Lung (tissue), 13 donors: ENCODE measurements around the gene DEGS1. TPM values are rescaled to one million over a fixed set of nuclear protein-coding genes. Genes with fewer than 3 reads are reported as not detected.

Experiments
- ATAC-seq: fragments of 200-7000 bp; cut with Tn5 transposase; one replicate; pipeline ENCODE4 v1.9.1; 2020; ENCODE audit warnings: moderate number of reproducible peaks; ENCODE audit not compliant: insufficient read depth, low FRiP score
- DNase-seq, 3 donors: peaks; one replicate each; pipeline ENCODE4 v3.0.0-alpha.2; 2013 to 2017
- H3K27ac ChIP-seq, 2 donors: one replicate each; pipeline ENCODE4 v1.5.1; 2013; ENCODE audit warnings: mild to moderate bottlenecking in 2 of 2, moderate library complexity in 2 of 2, control low read depth in 1 of 2, inconsistent platforms in 1 of 2, low read depth in 1 of 2, low read length in 1 of 2
- H3K27me3 ChIP-seq, 3 donors: one replicate each; pipeline ENCODE4 v1.5.1; 2013; ENCODE audit warnings: low read length in 2 of 3; ENCODE audit not compliant: control insufficient read depth in 3 of 3, insufficient read depth in 3 of 3
- H3K36me3 ChIP-seq, 4 donors: one replicate each; pipeline ENCODE4 v1.5.1; 2013; ENCODE audit warnings: low read length in 4 of 4, mild to moderate bottlenecking in 1 of 4, moderate library complexity in 1 of 4; ENCODE audit not compliant: control insufficient read depth in 4 of 4, insufficient read depth in 4 of 4
- H3K4me1 ChIP-seq, 5 donors: one replicate each; pipeline ENCODE4 v1.5.1; 2013; ENCODE audit warnings: low read length in 5 of 5, mild to moderate bottlenecking in 2 of 5, moderate library complexity in 1 of 5; ENCODE audit not compliant: control insufficient read depth in 5 of 5, insufficient read depth in 5 of 5
- H3K4me3 ChIP-seq: one replicate; pipeline ENCODE4 v1.5.1; 2013; ENCODE audit warnings: mild to moderate bottlenecking, control low read depth, moderate library complexity
- H3K9ac ChIP-seq, 2 donors: one replicate each; pipeline ENCODE4 v1.5.1; 2013; ENCODE audit warnings: low read length in 2 of 2, control low read depth in 1 of 2; ENCODE audit not compliant: insufficient read depth in 1 of 2
- H3K9me3 ChIP-seq, 4 donors: one replicate each; pipeline ENCODE4 v1.5.1; 2013; ENCODE audit warnings: low read length in 3 of 4, mild to moderate bottlenecking in 1 of 4, moderate library complexity in 1 of 4; ENCODE audit not compliant: control insufficient read depth in 4 of 4, insufficient read depth in 3 of 4
- CTCF ChIP-seq: IDR thresholded peaks from 2 replicates; pipeline ENCODE4 v1.5.1; 2012; ENCODE audit warnings: mild to moderate bottlenecking; ENCODE audit errors: control extremely low read depth, extremely low read depth
- WGBS, 2 donors: extraction: QIAGEN DNeasy Blood & Tissue Kit; methylation state at CpG; one replicate each; pipeline ENCODE4 v1.1.7; 2013; 5-methylcytosine and 5-hydroxymethylcytosine counted together
- polyA plus RNA-seq, 2 donors: library from polyadenylated mRNA; stranded (reverse); fragments of 200-250 nt; gene quantifications; one replicate each; pipeline ENCODE4 v1.2.1, GENCODE V29; 2013
- small RNA-seq: library from RNA; depleted of rRNA; stranded (forward); fragments of <200 nt; gene quantifications from one replicate; pipeline ENCODE3, GENCODE V24; 2014; ENCODE audit warnings: low replicate concordance
- total RNA-seq, 2 donors: library from RNA; depleted of rRNA in 1 of 2; stranded (reverse); fragments of >200 nt in 1 of 2; gene quantifications; one replicate each; pipeline ENCODE4 v1.2.1, GENCODE V29; 2014 to 2021
- donor health status: control.
- donor health status: control.
- donor health status: Bipolar disorder and iron deficiency.
- donor health status: healthy.
- donor health status: DM: yes; HTN: yes; CAD: no.

The DEGS1 gene
- total and polyA plus RNA-seq, 4 donors = 41.2 to 69.7 (median 67.2) TPM

GRCh38 chr1:224237119-224237881, 54.3 kb downstream of the DEGS1 start:
- Histone ChIP-seq H3K9me3 (no peaks in the 10 kb centered on the region), H3K27ac (peak overlapping the region in 1 of 2 donors; percentile 45), H3K9ac (no peak overlapping the region), H3K27me3 (no peaks in the 10 kb centered on the region), H3K36me3 (peaks cover 3 to 10% (median 5%) of the 10 kb centered on the region in 4 donors), H3K4me3 (no peak overlapping the region), H3K4me1 (peaks cover 0 to 2% (median 0%) of the 10 kb centered on the region in 5 donors)
- 73 to 86% methylated on average over 11 of the region's 11 CpGs for WGBS, 2 donors
- no peak for TF ChIP-seq CTCF
- ATAC-seq (peak; percentile 79), DNase-seq (peak in 2 of 3 donors; percentile 25 to 65)

- peak overlapping the region in 1 of 2 donors; percentile 51 for H3K27ac ChIP-seq
- WGBS, 2 donors = 69 to 86% methylated on average over 9 of the region's 9 CpGs
These were observed 55.2 kb downstream of the DEGS1 start for GRCh38 chr1:224238212-224238611.

GRCh38 chr1:224238756-224239155, 55.7 kb downstream of the DEGS1 start:
- no peak for TF ChIP-seq CTCF
- WGBS, 2 donors = 62 to 80% methylated on average over 3 of the region's 3 CpGs
- Histone ChIP-seq H3K27ac (no peak overlapping the region), H3K36me3 (peaks cover 0 to 10% (median 5%) of the 10 kb centered on the region in 4 donors), H3K4me1 (peaks cover 0 to 2% (median 0%) of the 10 kb centered on the region in 5 donors), H3K4me3 (no peak overlapping the region), H3K9ac (no peak overlapping the region), H3K27me3 (no peaks in the 10 kb centered on the region), H3K9me3 (no peaks in the 10 kb centered on the region)
- ATAC-seq (no peak), DNase-seq (no peak)

More at GRCh38 chr1:224238212-224238611, 55.2 kb downstream of the DEGS1 start:
- H3K9ac ChIP-seq = no peak overlapping the region
- DNase-seq = no peak
- no peak for TF ChIP-seq CTCF
- H3K4me3 ChIP-seq = no peak overlapping the region
- H3K36me3 ChIP-seq = peaks cover 0 to 10% (median 5%) of the 10 kb centered on the region in 4 donors
- no peaks in the 10 kb centered on the region for H3K9me3 ChIP-seq
- peaks cover 0 to 2% (median 0%) of the 10 kb centered on the region in 5 donors for H3K4me1 ChIP-seq
- no peaks in the 10 kb centered on the region for H3K27me3 ChIP-seq
- no peak for ATAC-seq

Small RNA genes lying within 50 kb of the gene (small RNA-seq; reads per million reads assigned to genes)
- gene AC092809.3 (not detected), gene RF00139 (not detected)

Other genes with a start within 250 kb of the DEGS1 start
- 10 to 100 TPM; 27.4 to 41.5 TPM for gene FBXO28, start 69.1 kb upstream of the DEGS1 start, total RNA-seq
- gene FBXO28, start 69.1 kb upstream of the DEGS1 start, polyA plus RNA-seq = 10 to 100 TPM; 10.1 to 11.9 TPM
- gene NVL, start 146.9 kb downstream of the DEGS1 start, total RNA-seq = 10 to 100 TPM; 20.1 to 38.0 TPM
- 10 to 100 TPM; 12.8 to 41.5 TPM for gene NVL, start 146.9 kb downstream of the DEGS1 start, polyA plus RNA-seq
- 10 to 100 TPM; 27.8 to 79.4 TPM for gene CNIH4, start 173.6 kb downstream of the DEGS1 start, total RNA-seq
- 100 to 1,000 TPM; 146 TPM for gene CNIH4, start 173.6 kb downstream of the DEGS1 start, polyA plus RNA-seq